Thoracic aorta (tissue), 2 donors: ENCODE results near the gene UGT1A8. TPM values are rescaled to one million over a fixed set of nuclear protein-coding genes. Genes with fewer than 3 reads are reported as not detected.

Source experiments
- ATAC-seq: fragments of 150-250 bp; one replicate; pipeline ENCODE4 v1.8.0; 2017; ENCODE audit warnings: low read depth; ENCODE audit not compliant: insufficient number of reproducible peaks, low FRiP score
- DNase-seq: peaks from one replicate; pipeline ENCODE4 v3.0.0-alpha.2; 2020; ENCODE audit warnings: low spot score
- H3K27ac ChIP-seq, 2 donors: fragments of 200-600 bp; sonication (generic); 1 replicate in 1 of 2; 2 replicates in 1 of 2; pipeline ENCODE4 v1.5.1; 2016; ENCODE audit warnings: mild to moderate bottlenecking in 2 of 2, moderate library complexity in 2 of 2
- H3K27me3 ChIP-seq: fragments of 200-600 bp; sonication (generic); replicated peaks from 2 replicates; pipeline ENCODE4 v1.6.0; 2016; ENCODE audit warnings: mild to moderate bottlenecking; ENCODE audit not compliant: insufficient read depth
- H3K36me3 ChIP-seq: fragments of 200-600 bp; sonication (generic); one replicate; pipeline ENCODE4 v1.5.1; 2016
- H3K4me1 ChIP-seq, 2 donors: fragments of 200-600 bp; sonication (generic); 1 replicate in 1 of 2; 2 replicates in 1 of 2; pipeline versions ENCODE4 v1.5.1 to v1.6.0; 2016; ENCODE audit warnings: low read depth in 2 of 2, mild to moderate bottlenecking in 1 of 2; ENCODE audit not compliant: control insufficient read depth in 1 of 2
- H3K4me3 ChIP-seq: fragments of 200-600 bp; sonication (generic); 2 replicates; pipeline ENCODE4 v1.5.1; 2016; ENCODE audit warnings: mild to moderate bottlenecking
- H3K9me3 ChIP-seq: fragments of 200-600 bp; sonication (generic); 2 replicates; pipeline ENCODE4 v1.5.1; 2016
- total RNA-seq, 2 donors: library from RNA; depleted of rRNA; stranded (reverse); fragments of >200 nt; gene quantifications; one replicate each; pipeline versions ENCODE4 v1.1.0 to v1.2.3, GENCODE V29; 2016
- TF ChIP-seq, protein P1 (sequence below): fragments of 200-600 bp; sonication (generic); IDR thresholded peaks from one replicate; pipeline ENCODE4 v1.5.1; 2019; ENCODE audit warnings: antibody characterized with exemption

Gene UGT1A8
- total RNA-seq, 2 donors from 2014 or later: not detected

DNA sequence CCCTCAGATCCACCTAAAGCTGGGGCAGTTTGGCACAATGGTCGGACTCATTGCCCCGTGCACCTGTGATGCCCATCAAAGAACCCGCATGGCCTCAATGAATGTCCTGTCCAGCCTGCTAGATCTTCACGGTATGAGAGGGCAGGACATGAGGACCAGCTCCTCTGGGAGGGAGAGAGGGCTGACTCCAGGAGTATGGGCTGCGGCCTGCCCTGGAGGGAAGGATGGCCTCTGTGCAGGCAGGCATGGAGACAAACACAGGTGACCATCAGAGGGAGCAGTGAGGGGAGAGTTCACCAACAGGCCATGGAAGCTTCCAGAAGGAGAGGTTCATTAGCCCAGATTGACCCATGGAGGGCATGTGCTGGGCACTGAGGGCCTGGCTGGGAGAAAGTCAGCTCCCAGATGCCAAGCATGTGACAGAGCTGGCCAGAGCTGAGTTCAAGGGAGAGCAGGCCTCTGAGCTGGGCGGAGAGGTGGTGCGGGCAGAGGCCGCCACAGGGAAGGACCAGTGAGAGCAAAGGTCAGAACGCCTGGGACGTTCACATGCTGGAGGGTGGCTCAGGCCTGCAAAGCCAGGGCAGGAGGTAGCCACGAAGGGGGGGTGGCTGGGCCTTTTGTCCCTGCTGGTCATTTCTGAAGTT, 200.7 kb downstream of the UGT1A8 start:
- Histone ChIP-seq H3K4me1 (no peaks in the 10 kb centered on the region), H3K27ac (no peak overlapping the region)
- TF ChIP-seq, protein P1, sequence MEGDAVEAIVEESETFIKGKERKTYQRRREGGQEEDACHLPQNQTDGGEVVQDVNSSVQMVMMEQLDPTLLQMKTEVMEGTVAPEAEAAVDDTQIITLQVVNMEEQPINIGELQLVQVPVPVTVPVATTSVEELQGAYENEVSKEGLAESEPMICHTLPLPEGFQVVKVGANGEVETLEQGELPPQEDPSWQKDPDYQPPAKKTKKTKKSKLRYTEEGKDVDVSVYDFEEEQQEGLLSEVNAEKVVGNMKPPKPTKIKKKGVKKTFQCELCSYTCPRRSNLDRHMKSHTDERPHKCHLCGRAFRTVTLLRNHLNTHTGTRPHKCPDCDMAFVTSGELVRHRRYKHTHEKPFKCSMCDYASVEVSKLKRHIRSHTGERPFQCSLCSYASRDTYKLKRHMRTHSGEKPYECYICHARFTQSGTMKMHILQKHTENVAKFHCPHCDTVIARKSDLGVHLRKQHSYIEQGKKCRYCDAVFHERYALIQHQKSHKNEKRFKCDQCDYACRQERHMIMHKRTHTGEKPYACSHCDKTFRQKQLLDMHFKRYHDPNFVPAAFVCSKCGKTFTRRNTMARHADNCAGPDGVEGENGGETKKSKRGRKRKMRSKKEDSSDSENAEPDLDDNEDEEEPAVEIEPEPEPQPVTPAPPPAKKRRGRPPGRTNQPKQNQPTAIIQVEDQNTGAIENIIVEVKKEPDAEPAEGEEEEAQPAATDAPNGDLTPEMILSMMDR: no peak

GRCh38 chr2:233818639-233819621, 201.5 kb downstream of the UGT1A8 start:
- TF ChIP-seq, protein P1: no peak
- no peak for DNase-seq

More for the DNA sequence above, 200.7 kb downstream of the UGT1A8 start:
- Histone ChIP-seq H3K9me3 (no peaks in the 10 kb centered on the region), H3K36me3 (no peaks in the 10 kb centered on the region), H3K4me3 (no peak overlapping the region), H3K27me3 (no peaks in the 10 kb centered on the region)
- no peak for ATAC-seq
- no peak for DNase-seq

GRCh38 chr2:233819884-233820773, 202.7 kb downstream of the UGT1A8 start:
- TF ChIP-seq, protein P1: no peak
- DNase-seq (no peak), ATAC-seq (no peak)
- Histone ChIP-seq H3K4me1 (no peaks in the 10 kb centered on the region), H3K27me3 (no peaks in the 10 kb centered on the region), H3K4me3 (no peak overlapping the region), H3K9me3 (no peaks in the 10 kb centered on the region), H3K27ac (no peak overlapping the region), H3K36me3 (no peaks in the 10 kb centered on the region)

More at GRCh38 chr2:233818639-233819621, 201.5 kb downstream of the UGT1A8 start:
- no peaks in the 10 kb centered on the region for H3K36me3 ChIP-seq
- H3K4me3 ChIP-seq: no peak overlapping the region
- H3K27ac ChIP-seq: no peak overlapping the region
- no peak for ATAC-seq
- H3K4me1 ChIP-seq: no peaks in the 10 kb centered on the region
- H3K9me3 ChIP-seq: no peaks in the 10 kb centered on the region
- no peaks in the 10 kb centered on the region for H3K27me3 ChIP-seq

- Histone ChIP-seq H3K4me3 (no peak overlapping the region), H3K27ac (no peak overlapping the region), H3K36me3 (no peaks in the 10 kb centered on the region), H3K27me3 (no peaks in the 10 kb centered on the region), H3K9me3 (no peaks in the 10 kb centered on the region), H3K4me1 (no peaks in the 10 kb centered on the region)
- TF ChIP-seq, protein P1: no peak
- no peak for ATAC-seq
- DNase-seq: no peak
Observed at GRCh38 chr2:233820774-233821105, 203.3 kb downstream of the UGT1A8 start.
